NB4 (cell line): ENCODE data around the gene PDHA1.

Experiments used
- CTCF ChIP-seq: IDR thresholded peaks from one replicate; pipeline ENCODE4 v1.5.1; 2012; ENCODE audit warnings: low read depth, low read length
- MAX ChIP-seq: IDR thresholded peaks from 2 replicates; pipeline ENCODE4 v1.6.1; 2011; ENCODE audit warnings: low read depth, low read length
- MYC ChIP-seq: IDR thresholded peaks from 2 replicates; pipeline ENCODE4 v1.6.1; 2011; ENCODE audit warnings: low read depth, low read length
- POLR2A ChIP-seq: IDR thresholded peaks from 2 replicates; pipeline ENCODE4 v1.6.1; 2011; ENCODE audit warnings: mild to moderate bottlenecking; ENCODE audit not compliant: insufficient read length; ENCODE audit errors: extremely low read depth

- TF ChIP-seq CTCF = no peak
- TF ChIP-seq POLR2A = no peak
- no peak for TF ChIP-seq MAX
- TF ChIP-seq MYC = no peak
Measured at GRCh38 chrX:19332983-19333382, 10.7 kb upstream of the PDHA1 start.
